IPS-15b (cell line): ENCODE data around the gene EMC8.

ENCODE experiments used
- H3K27me3 ChIP-seq: one replicate; pipeline ENCODE4 v1.6.1; 2013; ENCODE audit warnings: low read length; ENCODE audit not compliant: control insufficient read depth, insufficient read depth
- H3K36me3 ChIP-seq: one replicate; pipeline ENCODE4 v1.6.1; 2013; ENCODE audit warnings: low read length; ENCODE audit not compliant: control insufficient read depth, insufficient read depth
- H3K4me1 ChIP-seq: one replicate; pipeline ENCODE4 v1.6.1; 2013; ENCODE audit warnings: mild to moderate bottlenecking, low read length; ENCODE audit not compliant: control insufficient read depth, insufficient read depth
- H3K4me3 ChIP-seq: one replicate; pipeline ENCODE4 v1.5.1; 2013; ENCODE audit warnings: low read depth, low read length
- H3K9ac ChIP-seq: one replicate; pipeline ENCODE4 v1.6.1; 2013; ENCODE audit warnings: low read depth, mild to moderate bottlenecking, low read length
- H3K9me3 ChIP-seq: one replicate; pipeline ENCODE4 v1.6.1; 2013; ENCODE audit warnings: mild to moderate bottlenecking, low read length; ENCODE audit not compliant: control insufficient read depth, insufficient read depth

EMC8 gene

DNA sequence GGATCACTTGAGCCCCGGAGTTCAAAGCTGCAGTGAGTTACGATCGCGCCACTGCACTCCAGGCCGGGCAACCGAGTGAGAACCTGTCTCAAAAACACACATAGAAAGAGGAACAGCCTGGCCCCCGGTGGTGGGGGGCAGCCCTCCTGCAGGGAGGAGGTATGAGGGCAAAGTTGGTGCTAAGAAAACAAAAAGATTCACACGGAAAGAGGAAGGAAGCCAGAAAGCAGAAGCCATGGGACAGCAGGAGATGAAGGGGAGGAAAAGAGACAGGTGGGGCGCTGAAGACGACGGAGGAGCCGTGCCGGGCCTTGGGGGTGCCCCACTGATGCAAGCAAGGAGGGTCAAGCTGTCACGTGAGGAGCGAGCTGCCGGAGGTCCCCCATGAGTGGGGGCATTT lies 40.2 kb downstream of the EMC8 start:
- Histone ChIP-seq H3K9ac (no peak overlapping the region), H3K4me1 (peaks cover 2% of the 10 kb centered on the region), H3K4me3 (no peak overlapping the region), H3K9me3 (no peaks in the 10 kb centered on the region), H3K27me3 (no peaks in the 10 kb centered on the region), H3K36me3 (no peaks in the 10 kb centered on the region)

DNA sequence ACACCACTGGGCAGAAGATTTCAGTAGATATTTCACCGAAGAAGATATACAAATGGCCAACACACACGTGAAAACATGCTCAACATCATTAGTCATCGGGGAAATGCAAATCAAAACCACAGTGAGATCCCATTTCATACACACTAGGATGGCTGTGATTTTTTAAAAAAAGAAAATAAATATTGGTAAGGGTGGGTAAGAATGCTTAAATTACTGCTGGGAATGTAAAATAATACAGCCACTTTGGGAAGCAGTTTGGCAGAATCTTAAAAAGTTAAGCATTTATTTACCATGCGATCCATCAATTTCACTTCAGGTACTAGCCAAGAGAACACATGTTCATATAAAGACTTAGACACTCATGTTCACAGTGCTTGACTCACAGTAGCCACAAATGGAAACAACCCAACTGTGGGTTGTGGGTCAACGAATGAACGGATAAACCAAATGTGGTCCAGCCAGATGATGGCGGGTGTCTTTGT lies 42.0 kb downstream of the EMC8 start:
- Histone ChIP-seq H3K36me3 (no peaks in the 10 kb centered on the region), H3K4me1 (peaks cover 14% of the 10 kb centered on the region), H3K27me3 (peaks cover 3% of the 10 kb centered on the region), H3K4me3 (no peak overlapping the region), H3K9ac (no peak overlapping the region), H3K9me3 (no peaks in the 10 kb centered on the region)

DNA sequence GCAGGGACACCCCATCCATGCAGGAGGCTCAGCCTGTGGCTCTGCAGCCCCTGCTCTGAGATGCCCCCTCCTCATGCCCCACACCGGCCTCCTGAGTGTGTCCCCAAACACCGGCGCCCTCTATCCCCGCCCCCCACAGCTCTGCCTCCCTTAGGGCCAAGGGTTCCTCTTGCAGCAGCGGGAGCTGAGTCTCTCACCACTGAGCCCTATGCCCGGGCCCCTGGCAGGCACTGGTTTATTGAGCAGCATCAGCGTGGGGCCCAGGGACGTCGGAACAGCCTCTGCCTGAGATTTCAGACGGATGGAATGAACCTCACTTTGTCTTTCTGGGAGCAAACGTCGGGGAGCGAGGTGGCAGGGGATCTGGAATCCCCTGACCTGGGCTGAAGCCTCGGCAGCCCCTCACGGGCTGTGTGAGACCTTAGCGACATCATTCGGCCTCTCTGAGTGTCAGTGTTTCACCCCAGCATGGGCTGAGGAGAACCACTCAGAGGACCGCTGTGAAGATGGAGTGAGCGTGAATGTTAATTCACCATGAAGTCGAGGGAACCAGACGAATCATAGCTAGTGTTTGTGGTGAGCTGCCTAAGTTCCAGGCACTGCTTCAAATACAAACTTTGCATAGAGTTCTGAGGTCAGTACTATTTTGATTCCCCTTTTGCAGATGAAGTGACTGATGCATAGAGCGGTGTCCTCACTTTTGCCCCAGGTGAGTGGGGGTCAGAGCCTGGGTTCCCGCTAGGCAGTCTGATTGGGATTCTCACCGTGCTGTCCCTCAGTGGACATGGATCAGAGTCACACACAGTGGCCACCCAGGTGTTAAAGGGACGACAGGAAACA lies 43.2 kb downstream of the EMC8 start:
- H3K27me3 ChIP-seq, result peaks cover 8% of the 10 kb centered on the region
- peaks cover 18% of the 10 kb centered on the region for H3K4me1 ChIP-seq
- no peak overlapping the region for H3K9ac ChIP-seq
- no peaks in the 10 kb centered on the region for H3K36me3 ChIP-seq
- no peaks in the 10 kb centered on the region for H3K9me3 ChIP-seq
- no peak overlapping the region for H3K4me3 ChIP-seq

DNA sequence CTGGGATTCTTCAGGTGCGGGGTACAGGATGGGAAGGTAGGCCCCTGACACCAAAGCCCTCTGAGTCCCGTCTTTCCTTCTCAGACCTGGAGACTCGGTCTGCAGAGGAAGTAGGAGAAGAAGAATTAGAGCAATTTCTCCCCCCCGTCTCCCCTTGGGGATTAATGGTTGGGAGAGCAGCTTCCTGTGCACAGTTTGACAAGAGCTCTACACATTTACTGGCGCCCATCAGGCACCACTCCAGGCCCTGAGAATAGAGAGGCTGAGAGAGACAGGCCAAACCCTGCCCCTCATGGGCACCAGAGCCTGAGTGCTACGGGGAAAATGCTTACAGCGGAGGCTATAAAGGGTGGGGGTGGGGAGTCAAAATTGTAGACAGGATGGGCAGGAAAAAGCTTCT lies 44.9 kb downstream of the EMC8 start:
- H3K9ac ChIP-seq, result no peak overlapping the region
- H3K4me1 ChIP-seq, result peaks cover 21% of the 10 kb centered on the region
- H3K4me3 ChIP-seq, result no peak overlapping the region
- no peaks in the 10 kb centered on the region for H3K36me3 ChIP-seq
- peaks cover 8% of the 10 kb centered on the region for H3K27me3 ChIP-seq
- no peaks in the 10 kb centered on the region for H3K9me3 ChIP-seq

DNA sequence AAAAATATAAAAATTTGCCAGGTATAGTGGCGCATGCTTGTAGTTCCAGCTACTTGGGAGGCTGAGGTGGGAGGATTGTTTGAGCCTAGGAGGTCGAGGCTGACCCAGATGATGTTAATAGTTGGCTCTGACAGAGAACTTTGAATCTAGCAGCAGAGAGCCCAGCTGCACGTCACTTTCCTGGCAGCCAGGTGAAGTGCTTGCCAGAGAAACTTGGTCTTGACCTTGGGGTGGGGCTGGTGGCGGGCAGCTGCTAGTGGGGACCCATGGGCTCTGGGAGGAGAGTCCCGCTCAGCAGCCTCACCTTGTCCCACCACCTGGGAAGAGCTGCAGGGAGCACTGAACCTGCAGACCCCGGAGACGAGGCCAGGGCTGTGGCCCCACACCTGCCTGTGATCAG lies 45.4 kb downstream of the EMC8 start:
- H3K4me3 ChIP-seq, result no peak overlapping the region
- H3K27me3 ChIP-seq, result peaks cover 8% of the 10 kb centered on the region
- H3K36me3 ChIP-seq, result no peaks in the 10 kb centered on the region
- no peak overlapping the region for H3K9ac ChIP-seq
- H3K9me3 ChIP-seq, result no peaks in the 10 kb centered on the region
- peaks cover 22% of the 10 kb centered on the region for H3K4me1 ChIP-seq

DNA sequence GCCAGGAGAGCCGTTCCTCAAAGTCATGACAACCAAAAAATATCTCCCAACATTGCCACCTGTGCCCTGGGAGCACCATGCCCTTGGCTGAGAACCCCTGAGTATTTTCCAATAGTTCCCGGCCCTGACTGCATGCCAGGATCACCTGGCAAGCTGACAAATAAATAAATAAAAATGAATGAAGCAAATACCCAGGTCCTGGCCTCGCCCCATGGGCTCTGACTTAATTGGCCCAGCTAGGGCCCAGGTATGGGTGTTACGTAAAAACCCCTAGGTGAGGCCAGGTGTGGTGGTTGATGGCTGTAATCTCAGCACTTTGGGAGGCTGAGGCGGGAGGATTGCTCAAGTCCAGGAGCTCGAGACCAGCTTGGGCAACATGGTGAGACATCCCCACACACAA lies 45.8 kb downstream of the EMC8 start:
- Histone ChIP-seq H3K27me3 (peaks cover 8% of the 10 kb centered on the region), H3K4me1 (peaks cover 22% of the 10 kb centered on the region), H3K36me3 (no peaks in the 10 kb centered on the region), H3K9me3 (no peaks in the 10 kb centered on the region), H3K4me3 (no peak overlapping the region), H3K9ac (no peak overlapping the region)

DNA sequence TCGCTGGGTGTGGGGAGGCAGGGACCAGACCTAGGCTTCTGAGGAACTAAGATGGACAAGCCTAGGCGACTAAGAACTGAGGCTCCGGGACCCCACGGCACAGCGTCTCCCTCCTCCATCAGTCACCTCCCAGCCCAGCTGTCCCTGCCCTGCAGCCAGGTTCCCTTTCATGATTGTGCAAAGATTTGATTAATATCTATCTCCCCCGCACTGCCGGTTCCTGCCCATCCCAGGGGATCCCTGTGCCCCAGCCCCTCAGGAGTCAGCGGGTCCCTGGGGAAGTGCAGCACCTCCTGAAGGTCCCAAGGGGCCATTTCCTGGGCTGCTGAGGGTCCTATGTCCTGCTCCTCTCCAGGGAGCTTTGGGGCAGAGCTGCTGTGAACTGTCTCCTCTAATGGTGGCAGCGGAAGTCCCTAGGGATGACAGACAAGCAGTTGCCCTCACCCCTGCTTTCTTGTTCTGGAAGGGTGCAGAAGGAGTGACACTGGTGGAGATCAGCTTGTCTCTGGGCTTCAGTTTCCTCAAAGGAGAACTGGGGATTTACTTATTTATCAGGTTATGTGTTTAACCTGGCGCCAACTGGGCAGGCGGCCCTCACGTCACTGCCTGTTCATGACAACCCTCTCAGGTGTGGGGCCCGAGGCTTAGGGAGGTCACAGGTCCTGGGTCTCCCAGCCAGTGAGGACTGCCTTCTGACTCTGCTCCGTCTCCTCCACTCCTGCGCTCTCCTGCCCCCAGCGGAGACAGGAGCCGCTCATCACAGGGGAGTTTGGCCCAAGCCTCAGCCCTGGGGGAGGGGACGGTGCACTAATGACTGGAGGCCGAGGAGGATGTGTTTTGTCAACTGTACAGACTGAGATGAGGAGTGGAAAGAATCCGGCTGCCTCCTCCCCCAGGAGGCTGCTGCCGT lies 46.6 kb downstream of the EMC8 start:
- Histone ChIP-seq H3K9ac (no peak overlapping the region), H3K9me3 (no peaks in the 10 kb centered on the region), H3K27me3 (peaks cover 8% of the 10 kb centered on the region), H3K4me1 (peaks cover 22% of the 10 kb centered on the region), H3K4me3 (peak overlapping the region; percentile 37), H3K36me3 (no peaks in the 10 kb centered on the region)

DNA sequence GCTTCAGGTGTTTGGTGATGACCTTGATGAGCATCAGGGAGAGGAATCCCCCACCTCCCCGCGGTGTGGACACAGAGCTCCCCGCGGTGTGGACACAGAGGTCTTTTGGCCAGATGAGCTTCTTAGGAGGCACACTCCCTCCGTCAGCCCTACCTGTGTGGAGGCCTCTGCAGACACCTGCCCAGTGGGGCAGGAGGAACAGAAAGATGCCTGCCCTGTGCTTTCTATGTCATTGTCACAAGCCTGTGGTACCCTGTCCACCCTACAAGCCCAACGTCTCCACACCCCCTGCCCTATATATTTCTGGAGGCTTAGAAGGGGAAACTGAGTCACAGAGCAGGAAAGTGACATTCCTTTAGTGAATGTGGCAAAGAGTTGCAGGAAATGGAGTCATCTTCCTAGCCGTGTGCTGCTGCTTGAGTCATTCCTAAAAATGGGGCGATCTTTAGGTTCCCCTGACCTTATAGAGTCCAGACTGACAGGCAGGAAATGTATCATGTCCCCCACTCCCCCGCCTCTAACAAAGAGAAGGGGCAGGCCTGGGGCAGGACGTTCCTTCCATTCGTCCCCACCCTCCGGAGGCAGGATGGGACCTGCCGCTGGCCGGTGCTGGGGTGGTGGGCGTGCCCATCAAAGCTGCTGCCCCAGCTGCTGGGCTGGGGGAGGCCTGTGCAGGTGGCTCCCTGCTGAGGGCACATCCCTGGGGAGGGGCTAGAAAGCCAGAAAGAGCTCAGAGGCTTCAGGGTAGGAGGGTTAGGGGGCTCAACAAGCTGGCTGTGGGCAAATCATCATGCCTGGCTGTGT lies 47.4 kb downstream of the EMC8 start:
- peaks cover 22% of the 10 kb centered on the region for H3K4me1 ChIP-seq
- no peaks in the 10 kb centered on the region for H3K36me3 ChIP-seq
- no peak overlapping the region for H3K9ac ChIP-seq

DNA sequence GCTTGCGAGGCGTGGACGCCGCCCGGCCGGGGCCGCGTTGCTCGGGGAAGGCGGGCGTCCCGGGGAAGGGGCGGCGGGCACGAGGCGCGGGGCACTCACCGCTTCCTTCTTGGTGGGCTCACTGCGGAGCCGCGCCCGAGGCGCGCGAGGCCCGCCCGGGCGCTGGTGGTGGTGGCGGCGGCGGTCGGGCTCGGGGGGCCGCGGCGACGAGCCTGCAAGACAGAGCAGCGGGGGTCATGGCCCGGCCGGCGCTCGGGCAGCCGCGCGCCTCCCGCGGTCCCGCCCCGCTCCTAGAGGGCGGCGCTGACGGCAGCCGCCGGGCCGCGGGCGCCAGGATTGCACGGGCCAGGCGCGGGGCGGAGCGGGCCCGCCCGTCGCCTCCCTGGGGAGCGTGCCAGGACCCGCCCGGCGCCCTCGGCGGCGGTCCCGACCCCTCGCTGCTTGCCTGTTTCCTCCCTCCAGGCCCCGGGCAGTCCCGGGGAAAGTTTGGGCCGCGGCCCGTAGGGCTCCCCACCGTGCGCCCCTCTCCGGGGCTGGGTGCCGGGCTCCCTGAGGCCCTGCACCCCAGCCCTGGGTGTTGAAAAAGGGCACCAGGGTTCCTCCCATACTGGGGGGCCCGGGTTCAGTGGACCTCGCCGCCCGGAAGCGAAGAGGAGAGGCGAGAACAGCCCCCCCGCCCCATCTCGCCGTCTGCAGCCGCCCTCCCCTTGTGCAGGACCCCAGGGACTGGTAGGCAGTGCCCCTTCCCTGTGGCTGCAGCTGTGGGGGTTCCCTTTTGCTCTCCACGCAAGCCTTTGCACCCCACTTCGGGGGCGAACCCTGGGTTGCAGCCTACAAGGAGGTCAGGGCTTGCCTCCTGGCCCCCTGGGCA lies 48.3 kb downstream of the EMC8 start, which contains the start of gene C16orf74:
TSS of gene C16orf74 (minus strand) at position 270 of the 871 bp plus-strand sequence. CDS start 15,879 bp downstream, outside the sequence.
- H3K27me3 ChIP-seq, result peaks cover 8% of the 10 kb centered on the region

More for the DNA sequence above, 47.4 kb downstream of the EMC8 start:
- peak overlapping the region; percentile 60 for H3K4me3 ChIP-seq
- H3K9me3 ChIP-seq, result no peaks in the 10 kb centered on the region
- peaks cover 8% of the 10 kb centered on the region for H3K27me3 ChIP-seq

DNA sequence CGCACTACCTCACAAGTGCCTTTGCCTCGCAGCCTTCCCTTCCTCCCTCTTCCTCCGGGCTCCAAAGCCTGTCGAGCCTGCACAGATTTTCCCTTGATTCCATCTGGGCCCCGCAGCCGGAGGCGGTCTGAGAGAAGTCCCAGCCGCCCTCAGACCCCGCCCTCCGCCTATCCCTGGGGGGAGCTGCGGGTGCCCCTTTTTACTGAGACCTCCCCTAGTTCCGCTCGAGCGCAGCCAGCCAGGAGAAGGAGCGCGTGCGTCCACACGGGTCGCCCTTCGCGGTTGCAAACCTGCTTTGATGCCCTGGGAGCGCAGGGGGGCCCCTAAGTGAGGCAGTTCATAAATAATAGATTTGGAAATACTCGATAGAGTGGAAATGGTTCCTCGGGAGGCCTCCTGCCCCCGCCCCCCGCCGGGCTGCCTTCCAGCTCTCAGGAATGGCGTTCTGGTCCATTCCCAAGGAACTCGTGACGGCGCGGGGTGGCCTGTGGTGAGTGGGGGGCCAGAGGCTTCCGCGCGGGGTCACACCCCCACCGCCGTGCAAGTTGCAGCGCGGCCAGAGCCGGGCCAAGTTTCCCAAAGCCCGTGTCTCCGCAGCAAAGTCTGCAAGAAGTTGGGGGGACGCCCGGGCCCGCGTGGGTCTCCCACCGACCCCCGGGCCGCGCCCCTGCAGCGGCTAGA lies 49.1 kb downstream of the EMC8 start:
- H3K9me3 ChIP-seq, result no peaks in the 10 kb centered on the region
- peaks cover 8% of the 10 kb centered on the region for H3K27me3 ChIP-seq
- H3K4me3 ChIP-seq, result peak overlapping the region; percentile 60
- no peaks in the 10 kb centered on the region for H3K36me3 ChIP-seq
- peaks cover 27% of the 10 kb centered on the region for H3K4me1 ChIP-seq
- H3K9ac ChIP-seq, result no peak overlapping the region

More for the DNA sequence above, 48.3 kb downstream of the EMC8 start, which contains the start of gene C16orf74:
- Histone ChIP-seq H3K9me3 (no peaks in the 10 kb centered on the region), H3K36me3 (no peaks in the 10 kb centered on the region), H3K9ac (no peak within 1 kb of the TSS), H3K4me1 (peaks cover 27% of the 10 kb centered on the region), H3K4me3 (peak within 1 kb of the TSS; percentile 60)
